COLO829 (cell line): ENCODE measurements around the gene ERN2.
"Not testable (repeated sequence)": the region's sequence is repeated elsewhere in the genome, so short reads cannot be mapped to it uniquely, and the experiment has no call there.

Experiments
- DNase-seq: peaks from one replicate; pipeline ENCODE4 v3.0.0; 2012; ENCODE audit warnings: low spot score

ERN2 gene

GRCh38 chr16:23712976-23713375 lies at the start of gene ERN2:
ERN2 (minus strand) TSS chr16:23713222; CDS start chr16:23713187, 35 bp downstream.
- DNase-seq = no peak

- DNase-seq = no peak
These were observed 45.1 kb upstream of the ERN2 start for GRCh38 chr16:23757937-23758619.

GRCh38 chr16:23757116-23757515 lies 44.1 kb upstream of the ERN2 start:
- no peak for DNase-seq

GRCh38 chr16:23755484-23755809 lies 42.4 kb upstream of the ERN2 start:
- DNase-seq = no peak

- DNase-seq = no peak
These were observed 41.8 kb upstream of the ERN2 start, which contains the start of gene CHP2 for GRCh38 chr16:23754594-23755483. CHP2 (plus strand) TSS chr16:23755026; CDS start chr16:23755050, 24 bp downstream.

GRCh38 chr16:23753908-23754593 lies 41.0 kb upstream of the ERN2 start:
- no peak for DNase-seq

GRCh38 chr16:23751053-23751452 lies 38.0 kb upstream of the ERN2 start:
- DNase-seq = not testable (repeated sequence)

GRCh38 chr16:23748630-23749029 lies 35.6 kb upstream of the ERN2 start:
- DNase-seq = no peak

- no peak for DNase-seq
These were observed 32.2 kb upstream of the ERN2 start for GRCh38 chr16:23745263-23745662.

GRCh38 chr16:23742766-23743165 lies 29.7 kb upstream of the ERN2 start:
- no peak for DNase-seq

- no peak for DNase-seq
These were observed 28.8 kb upstream of the ERN2 start for GRCh38 chr16:23741675-23742303.

- DNase-seq = no peak
These were observed 26.5 kb upstream of the ERN2 start for GRCh38 chr16:23739516-23739915.

GRCh38 chr16:23737423-23738028 lies 24.5 kb upstream of the ERN2 start:
- not testable (repeated sequence) for DNase-seq

GRCh38 chr16:23734176-23734893 lies 21.3 kb upstream of the ERN2 start:
- DNase-seq = no peak

- no peak for DNase-seq
These were observed 16.7 kb upstream of the ERN2 start for GRCh38 chr16:23729503-23730424.

GRCh38 chr16:23728112-23728477 lies 15.1 kb upstream of the ERN2 start:
- DNase-seq = no peak

GRCh38 chr16:23726710-23727109 lies 13.7 kb upstream of the ERN2 start:
- no peak for DNase-seq

- no peak for DNase-seq
These were observed 11.7 kb upstream of the ERN2 start for GRCh38 chr16:23724785-23725131.

- DNase-seq = no peak
These were observed 11.2 kb upstream of the ERN2 start for GRCh38 chr16:23724096-23724784.
